ENCODE data around the gene ELL2. TPM values are rescaled to one million over a fixed set of nuclear protein-coding genes. Genes with fewer than 3 reads are reported as not detected.

ELL2 gene
- total RNA-seq, 1 donor from 2014 or later, result 76.3 TPM

DNA sequence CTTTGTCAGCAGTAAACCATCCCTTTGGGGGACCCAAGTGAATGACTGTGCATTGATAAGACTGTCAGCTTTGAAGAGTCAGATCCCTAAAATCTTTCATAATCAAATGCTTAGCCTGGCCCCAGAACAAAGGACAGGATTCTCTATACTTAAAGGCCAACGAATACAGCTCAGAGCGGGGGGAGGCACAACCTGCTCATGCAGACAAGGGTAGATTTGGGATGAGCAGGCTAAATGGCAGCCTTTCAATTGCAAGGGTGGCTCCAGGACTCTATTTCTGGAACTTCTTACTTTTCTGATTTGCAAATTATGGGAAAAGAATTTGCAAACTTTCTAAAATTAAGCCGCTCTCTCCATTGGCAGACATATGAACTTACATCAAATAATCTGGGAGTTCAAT is 66.4 kb downstream of the ELL2 start:
- peaks cover 37% of the 10 kb centered on the region for H3K36me3 ChIP-seq (ENCODE audit: control insufficient read depth, insufficient read depth, low read length)
- no peak for FAIRE-seq

DNA sequence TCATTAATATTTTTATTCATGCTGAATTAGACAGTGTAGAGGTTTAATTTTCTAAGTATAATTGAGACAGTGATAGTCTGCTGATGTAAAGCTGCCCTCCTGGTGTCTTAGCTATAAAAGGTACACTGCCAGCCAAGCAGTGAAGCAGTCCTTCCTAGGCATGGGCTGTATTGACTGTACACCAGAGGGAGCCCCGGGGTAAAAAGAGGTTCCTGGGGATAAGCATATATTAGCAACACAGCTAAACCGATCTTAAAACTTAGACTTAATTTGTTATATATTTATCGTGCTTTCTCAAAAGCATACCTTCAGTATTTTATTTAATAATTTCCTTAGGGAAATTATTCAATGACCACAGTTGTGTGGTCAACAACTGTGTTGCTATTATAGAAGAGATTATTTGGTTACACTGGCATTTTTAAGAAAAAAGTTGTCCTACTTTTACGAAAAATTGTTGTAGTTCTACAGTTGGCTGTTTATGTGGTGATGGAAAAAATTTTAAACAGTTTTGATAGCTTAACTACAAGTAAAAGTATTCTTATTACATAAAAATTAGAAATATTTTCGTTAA is 68.8 kb downstream of the ELL2 start:
- Histone ChIP-seq H3K4me3 (ENCODE audit: low read depth, low read length) (no peak overlapping the region), H3K27me3 (ENCODE audit: control insufficient read depth, insufficient read depth, low read length) (no peaks in the 10 kb centered on the region), H3K36me3 (ENCODE audit: control insufficient read depth, insufficient read depth, low read length) (peaks cover 28% of the 10 kb centered on the region)
- DNase-seq (ENCODE audit: low read depth) (no peak), FAIRE-seq (no peak)
- TF ChIP-seq, protein P1, sequence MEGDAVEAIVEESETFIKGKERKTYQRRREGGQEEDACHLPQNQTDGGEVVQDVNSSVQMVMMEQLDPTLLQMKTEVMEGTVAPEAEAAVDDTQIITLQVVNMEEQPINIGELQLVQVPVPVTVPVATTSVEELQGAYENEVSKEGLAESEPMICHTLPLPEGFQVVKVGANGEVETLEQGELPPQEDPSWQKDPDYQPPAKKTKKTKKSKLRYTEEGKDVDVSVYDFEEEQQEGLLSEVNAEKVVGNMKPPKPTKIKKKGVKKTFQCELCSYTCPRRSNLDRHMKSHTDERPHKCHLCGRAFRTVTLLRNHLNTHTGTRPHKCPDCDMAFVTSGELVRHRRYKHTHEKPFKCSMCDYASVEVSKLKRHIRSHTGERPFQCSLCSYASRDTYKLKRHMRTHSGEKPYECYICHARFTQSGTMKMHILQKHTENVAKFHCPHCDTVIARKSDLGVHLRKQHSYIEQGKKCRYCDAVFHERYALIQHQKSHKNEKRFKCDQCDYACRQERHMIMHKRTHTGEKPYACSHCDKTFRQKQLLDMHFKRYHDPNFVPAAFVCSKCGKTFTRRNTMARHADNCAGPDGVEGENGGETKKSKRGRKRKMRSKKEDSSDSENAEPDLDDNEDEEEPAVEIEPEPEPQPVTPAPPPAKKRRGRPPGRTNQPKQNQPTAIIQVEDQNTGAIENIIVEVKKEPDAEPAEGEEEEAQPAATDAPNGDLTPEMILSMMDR (IDR thresholded peaks at IDR 0.05; ENCODE audit: insufficient read depth, low read length, severe bottlenecking), result peak; percentile 25

More for the DNA sequence above, 66.4 kb downstream of the ELL2 start:
- Histone ChIP-seq H3K27me3 (ENCODE audit: control insufficient read depth, insufficient read depth, low read length) (no peaks in the 10 kb centered on the region), H3K4me3 (ENCODE audit: low read depth, low read length) (no peak overlapping the region)
- no peak for DNase-seq (ENCODE audit: low read depth)
- TF ChIP-seq, protein P1 (IDR thresholded peaks at IDR 0.05; ENCODE audit: insufficient read depth, low read length, severe bottlenecking), result no peak

DNA sequence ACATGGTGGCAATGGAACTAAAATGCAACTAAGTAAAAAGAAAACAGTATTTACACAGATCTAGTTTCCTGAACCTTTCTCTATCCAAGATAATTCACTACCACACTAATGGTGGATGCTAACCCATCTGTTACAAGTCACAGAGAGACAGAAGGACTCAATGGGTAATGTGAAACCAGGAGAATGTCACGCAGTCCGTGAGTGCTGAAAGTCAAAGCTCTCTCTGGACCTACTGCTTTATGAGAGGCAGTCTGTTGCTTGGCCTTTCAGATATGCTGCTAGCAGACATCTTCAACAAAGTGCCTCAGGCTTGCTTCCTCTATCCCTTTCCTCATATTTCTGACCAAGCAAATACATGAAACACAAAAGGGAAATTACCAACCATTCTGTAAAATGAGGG is 70.2 kb downstream of the ELL2 start:
- DNase-seq (ENCODE audit: low read depth) (no peak), FAIRE-seq (no peak)
- Histone ChIP-seq H3K4me3 (ENCODE audit: low read depth, low read length) (no peak overlapping the region), H3K36me3 (ENCODE audit: control insufficient read depth, insufficient read depth, low read length) (peaks cover 27% of the 10 kb centered on the region), H3K27me3 (ENCODE audit: control insufficient read depth, insufficient read depth, low read length) (no peaks in the 10 kb centered on the region)
- TF ChIP-seq, protein P1 (IDR thresholded peaks at IDR 0.05; ENCODE audit: insufficient read depth, low read length, severe bottlenecking), result no peak

DNA sequence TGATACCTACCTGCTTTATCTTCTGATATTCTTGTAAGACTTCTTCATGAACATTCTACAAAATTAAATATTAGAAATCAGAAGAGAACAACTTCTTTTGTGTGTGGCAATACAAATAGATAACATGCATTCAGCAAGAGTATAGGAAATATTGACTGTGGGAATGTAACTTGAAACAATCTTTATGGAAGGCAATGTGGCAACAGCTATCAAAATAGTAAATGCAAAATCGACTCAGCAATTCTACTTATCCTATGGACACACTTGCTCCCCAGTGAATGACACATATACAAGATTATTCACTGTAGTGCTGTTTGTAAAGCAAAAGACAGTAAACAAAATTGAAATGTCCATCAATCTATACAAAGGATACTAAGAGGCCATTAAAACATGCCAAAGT is 72.6 kb downstream of the ELL2 start:
- DNase-seq (ENCODE audit: low read depth), result no peak
- Histone ChIP-seq H3K4me3 (ENCODE audit: low read depth, low read length) (no peak overlapping the region), H3K27me3 (ENCODE audit: control insufficient read depth, insufficient read depth, low read length) (no peaks in the 10 kb centered on the region), H3K36me3 (ENCODE audit: control insufficient read depth, insufficient read depth, low read length) (peaks cover 16% of the 10 kb centered on the region)
- TF ChIP-seq, protein P1 (IDR thresholded peaks at IDR 0.05; ENCODE audit: insufficient read depth, low read length, severe bottlenecking), result no peak
- no peak for FAIRE-seq

DNA sequence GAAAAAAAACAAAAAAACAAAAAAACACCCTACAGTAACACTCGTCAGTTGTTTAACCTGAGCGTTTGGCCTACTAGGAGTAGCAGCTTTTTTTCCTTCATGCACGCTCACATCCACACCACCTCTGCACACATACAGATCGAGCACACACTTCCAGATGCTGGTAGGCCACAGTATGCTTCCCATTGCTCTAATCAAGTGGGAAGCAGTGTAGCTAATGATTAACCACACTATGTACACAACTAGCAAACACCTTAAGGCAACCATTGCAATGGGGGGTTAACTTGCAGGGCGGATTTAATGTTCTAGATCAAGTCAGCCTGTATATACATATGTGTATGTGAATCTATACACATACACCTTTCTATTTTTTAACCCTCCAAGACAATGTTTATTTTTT is 73.7 kb downstream of the ELL2 start:
- Histone ChIP-seq H3K27me3 (ENCODE audit: control insufficient read depth, insufficient read depth, low read length) (no peaks in the 10 kb centered on the region), H3K36me3 (ENCODE audit: control insufficient read depth, insufficient read depth, low read length) (peaks cover 13% of the 10 kb centered on the region), H3K4me3 (ENCODE audit: low read depth, low read length) (no peak overlapping the region)
- FAIRE-seq, result no peak
- no peak for DNase-seq (ENCODE audit: low read depth)
- TF ChIP-seq, protein P1 (IDR thresholded peaks at IDR 0.05; ENCODE audit: insufficient read depth, low read length, severe bottlenecking), result no peak
